Naive thymus-derived CD4-positive, alpha-beta T cell (primary cell): ENCODE data around the gene ZNF469. TPM values are rescaled to one million over a fixed set of nuclear protein-coding genes. Genes with fewer than 3 reads are reported as not detected.

ENCODE experiments used
- ATAC-seq: fragments of 150-1000 bp; cut with Tn5 transposase; 2 replicates; pipeline ENCODE4 v1.10.0; 2021; ENCODE audit warnings: mild to moderate bottlenecking, moderate library complexity
- CTCF ChIA-PET: fragments of 350-600 bp; sonication (Branson Sonifier 250); formaldehyde crosslinking; loops from one replicate; lab custom pipeline; 2021; ENCODE audit warnings: antibody characterized with exemption; lab: Charles Lee
- POLR2A ChIA-PET: fragments of 350-600 bp; sonication (Branson Sonifier 250); formaldehyde crosslinking; loops from one replicate; lab custom pipeline; 2021; ENCODE audit warnings: antibody characterized with exemption, inconsistent platforms; lab: Charles Lee
- DNase-seq, 9 donors: peaks; one replicate each; pipeline versions ENCODE4 v3.0.0 to v3.0.0-alpha.2; 2020 to 2022; ENCODE audit warnings: mixed read lengths in 1 of 9
- H3K27ac ChIP-seq: one replicate; pipeline ENCODE4 v1.7.0; 2013; ENCODE audit warnings: mild to moderate bottlenecking, low read depth, low read length, moderate library complexity
- H3K27me3 ChIP-seq, 2 donors: one replicate each; pipeline ENCODE4 v1.7.0; 2013; ENCODE audit warnings: low read length in 2 of 2, mild to moderate bottlenecking in 2 of 2, moderate library complexity in 2 of 2; ENCODE audit not compliant: control insufficient read depth in 2 of 2, insufficient read depth in 2 of 2
- H3K36me3 ChIP-seq, 3 experiments: 1 replicate in 2 of 3; 2 replicates in 1 of 3; pipeline ENCODE4 v1.7.0; 2013; ENCODE audit warnings: low read length in 3 of 3, mild to moderate bottlenecking in 3 of 3, moderate library complexity in 1 of 3; ENCODE audit not compliant: insufficient read depth in 3 of 3, control insufficient read depth in 2 of 3
- H3K4me1 ChIP-seq, 2 donors: one replicate each; pipeline ENCODE4 v1.7.0; 2013; ENCODE audit warnings: low read length in 2 of 2, mild to moderate bottlenecking in 2 of 2, moderate library complexity in 1 of 2; ENCODE audit not compliant: control insufficient read depth in 2 of 2, insufficient read depth in 2 of 2
- H3K4me3 ChIP-seq: 2 replicates; pipeline ENCODE4 v1.7.0; 2013; ENCODE audit warnings: mild to moderate bottlenecking, low read length
- H3K9me3 ChIP-seq, 3 experiments: 1 replicate in 2 of 3; 2 replicates in 1 of 3; pipeline ENCODE4 v1.7.0; 2013; ENCODE audit warnings: low read length in 3 of 3; ENCODE audit not compliant: control insufficient read depth in 2 of 3
- H3K27ac Mint-ChIP-seq, 9 donors: one replicate each; pipeline ENCODE4 v1.8.0; 2020 to 2022; ENCODE audit warnings: mixed read lengths in 9 of 9, mild to moderate bottlenecking in 8 of 9, moderate library complexity in 5 of 9, inconsistent platforms in 2 of 9
- H3K27me3 Mint-ChIP-seq, 5 donors: one replicate each; pipeline ENCODE4 v1.8.0; 2021 to 2022; ENCODE audit warnings: mixed read lengths in 5 of 5, mild to moderate bottlenecking in 1 of 5
- H3K36me3 Mint-ChIP-seq, 5 donors: one replicate each; pipeline ENCODE4 v1.8.0; 2020 to 2022; ENCODE audit warnings: mixed read lengths in 5 of 5, mild to moderate bottlenecking in 3 of 5, inconsistent platforms in 1 of 5
- H3K4me1 Mint-ChIP-seq, 7 donors: one replicate each; pipeline ENCODE4 v1.8.0; 2020 to 2022; ENCODE audit warnings: mixed read lengths in 7 of 7, mild to moderate bottlenecking in 3 of 7, inconsistent platforms in 1 of 7
- H3K4me3 Mint-ChIP-seq, 10 donors: one replicate each; pipeline ENCODE4 v1.8.0; 2020 to 2022; ENCODE audit warnings: mild to moderate bottlenecking in 10 of 10, mixed read lengths in 10 of 10, moderate library complexity in 6 of 10, inconsistent platforms in 2 of 10
- H3K9me3 Mint-ChIP-seq, 11 donors: one replicate each; pipeline ENCODE4 v1.8.0; 2020 to 2022; ENCODE audit warnings: mixed read lengths in 11 of 11, mild to moderate bottlenecking in 4 of 11, inconsistent platforms in 1 of 11, moderate library complexity in 1 of 11
- intact Hi-C, 2 donors: fragments of 100-400 bp; cut with micrococcal nuclease; formaldehyde crosslinking; loops; one replicate each; pipeline ENCODE4 v1.15.1; 2023
- polyA plus RNA-seq, 2 donors: library from polyadenylated mRNA; unstranded; fragments of 300-500 nt; fragmentation: Illumina TruSeq; gene quantifications; one replicate each; pipeline ENCODE4 v1.2.3, GENCODE V29; 2021
- total RNA-seq, 6 experiments: library from RNA in 5 of 6; stranded (reverse) in 5 of 6; gene quantifications; 1 replicate in 5 of 6; 2 replicates in 1 of 6; pipeline ENCODE4 v1.2.3 and lab custom pipeline; 2021 to 2026

Gene ZNF469
- total and polyA plus RNA-seq, 7 experiments from 2014 or later = 0.07 to 1.6 (median 1.1) TPM; not detected in 1

- peaks cover 0 to 4% (median 0%) of the 10 kb centered on the region in 5 donors for H3K27me3 Mint-ChIP-seq
- Histone ChIP-seq H3K4me3 (no peak overlapping the region), H3K36me3 (no peaks in the 10 kb centered on the region), H3K4me1 (no peaks in the 10 kb centered on the region), H3K9me3 (no peaks in the 10 kb centered on the region), H3K27ac (no peak overlapping the region), H3K27me3 (no peaks in the 10 kb centered on the region)
- no peaks in the 10 kb centered on the region for H3K36me3 Mint-ChIP-seq
- no peak overlapping the region for H3K4me3 Mint-ChIP-seq
- CTCF ChIA-PET = no interaction called here
- H3K4me1 Mint-ChIP-seq = peaks cover 0 to under 1% (median 0%) of the 10 kb centered on the region in 7 donors
- no peak overlapping the region for H3K27ac Mint-ChIP-seq
- intact Hi-C loops = no loop called here
- no peak for DNase-seq
- peaks cover 0 to 3% (median 0%) of the 10 kb centered on the region in 11 donors for H3K9me3 Mint-ChIP-seq
- no peak for ATAC-seq
- POLR2A ChIA-PET = no interaction called here
Observed at GRCh38 chr16:88418869-88419268, 36.1 kb downstream of the ZNF469 start.

GRCh38 chr16:88419790-88420189 lies 37.0 kb downstream of the ZNF469 start:
- ChIA-PET CTCF (no interaction called here), POLR2A (no interaction called here)
- Mint-ChIP-seq H3K36me3 (no peaks in the 10 kb centered on the region), H3K27ac (no peak overlapping the region), H3K27me3 (peaks cover 0 to 4% (median 0%) of the 10 kb centered on the region in 5 donors), H3K4me1 (peaks cover 0 to 5% (median 0%) of the 10 kb centered on the region in 7 donors), H3K4me3 (no peak overlapping the region), H3K9me3 (peaks cover 0 to 3% (median 0%) of the 10 kb centered on the region in 11 donors)
- intact Hi-C loops = no loop called here
- Histone ChIP-seq H3K9me3 (no peaks in the 10 kb centered on the region), H3K27me3 (no peaks in the 10 kb centered on the region), H3K36me3 (no peaks in the 10 kb centered on the region), H3K27ac (no peak overlapping the region), H3K4me3 (no peak overlapping the region), H3K4me1 (no peaks in the 10 kb centered on the region)
- ATAC-seq = no peak
- no peak for DNase-seq

- Mint-ChIP-seq H3K27me3 (peaks cover 0 to 7% (median 0%) of the 10 kb centered on the region in 5 donors), H3K9me3 (peaks cover 0 to 3% (median 0%) of the 10 kb centered on the region in 11 donors), H3K36me3 (no peaks in the 10 kb centered on the region), H3K4me3 (no peak overlapping the region), H3K4me1 (peaks cover 0 to 8% (median 3%) of the 10 kb centered on the region in 7 donors), H3K27ac (no peak overlapping the region)
- Histone ChIP-seq H3K27ac (no peak overlapping the region), H3K4me1 (no peaks in the 10 kb centered on the region), H3K27me3 (no peaks in the 10 kb centered on the region), H3K4me3 (no peak overlapping the region), H3K9me3 (no peaks in the 10 kb centered on the region), H3K36me3 (no peaks in the 10 kb centered on the region)
- no peak for DNase-seq
- POLR2A ChIA-PET = no interaction called here
- CTCF ChIA-PET = no interaction called here
- no peak for ATAC-seq
- intact Hi-C loops = no loop called here
Observed at GRCh38 chr16:88420496-88420895, 37.7 kb downstream of the ZNF469 start.

- CTCF ChIA-PET = no interaction called here
Observed at GRCh38 chr16:88421301-88421700, 38.5 kb downstream of the ZNF469 start.

GRCh38 chr16:88421871-88422433 lies 39.2 kb downstream of the ZNF469 start:
- Histone ChIP-seq H3K27me3 (no peaks in the 10 kb centered on the region), H3K9me3 (no peaks in the 10 kb centered on the region), H3K4me1 (no peaks in the 10 kb centered on the region), H3K36me3 (no peaks in the 10 kb centered on the region), H3K4me3 (no peak overlapping the region), H3K27ac (no peak overlapping the region)
- intact Hi-C loops = no loop called here
- DNase-seq (no peak), ATAC-seq (no peak)
- Mint-ChIP-seq H3K27me3 (peaks cover 0 to 7% (median 0%) of the 10 kb centered on the region in 5 donors), H3K27ac (no peak overlapping the region), H3K4me3 (no peak overlapping the region), H3K4me1 (peaks cover 0 to 8% (median 3%) of the 10 kb centered on the region in 7 donors), H3K9me3 (peaks cover 0 to 3% (median 0%) of the 10 kb centered on the region in 11 donors), H3K36me3 (no peaks in the 10 kb centered on the region)
- ChIA-PET POLR2A (no interaction called here), CTCF (no interaction called here)

More at GRCh38 chr16:88421301-88421700, 38.5 kb downstream of the ZNF469 start:
- H3K9me3 Mint-ChIP-seq = peaks cover 0 to 3% (median 0%) of the 10 kb centered on the region in 11 donors
- no peak overlapping the region for H3K27ac Mint-ChIP-seq
- intact Hi-C loops = no loop called here
- H3K4me3 ChIP-seq = no peak overlapping the region
- no peak overlapping the region for H3K27ac ChIP-seq
- no peak for DNase-seq
- no peaks in the 10 kb centered on the region for H3K27me3 ChIP-seq
- POLR2A ChIA-PET = no interaction called here
- no peaks in the 10 kb centered on the region for H3K4me1 ChIP-seq
- no peaks in the 10 kb centered on the region for H3K36me3 Mint-ChIP-seq
- H3K27me3 Mint-ChIP-seq = peaks cover 0 to 7% (median 0%) of the 10 kb centered on the region in 5 donors
- H3K4me3 Mint-ChIP-seq = no peak overlapping the region
- ATAC-seq = no peak
- H3K9me3 ChIP-seq = no peaks in the 10 kb centered on the region
- peaks cover 0 to 8% (median 3%) of the 10 kb centered on the region in 7 donors for H3K4me1 Mint-ChIP-seq
- H3K36me3 ChIP-seq = no peaks in the 10 kb centered on the region

- no peaks in the 10 kb centered on the region for H3K27me3 ChIP-seq
- DNase-seq (no peak), ATAC-seq (no peak)
- H3K9me3 ChIP-seq = no peaks in the 10 kb centered on the region
- no peaks in the 10 kb centered on the region for H3K36me3 ChIP-seq
- CTCF ChIA-PET = no interaction called here
- H3K4me3 Mint-ChIP-seq = no peak overlapping the region
- no peaks in the 10 kb centered on the region for H3K36me3 Mint-ChIP-seq
- no peak overlapping the region for H3K27ac ChIP-seq
- no peak overlapping the region for H3K27ac Mint-ChIP-seq
- no peak overlapping the region for H3K4me3 ChIP-seq
- POLR2A ChIA-PET = no interaction called here
- H3K9me3 Mint-ChIP-seq = peaks cover 0 to 3% (median 0%) of the 10 kb centered on the region in 11 donors
- intact Hi-C loops = no loop called here
- H3K4me1 ChIP-seq = no peaks in the 10 kb centered on the region
- H3K4me1 Mint-ChIP-seq = peaks cover 0 to 8% (median 3%) of the 10 kb centered on the region in 7 donors
- H3K27me3 Mint-ChIP-seq = peaks cover 0 to 7% (median 0%) of the 10 kb centered on the region in 5 donors
Observed at GRCh38 chr16:88422733-88423447, 40.1 kb downstream of the ZNF469 start.
